HG03025 (cell line): ENCODE results near the gene KIAA0232.

Experiments used
- ATAC-seq: cut with Tn5 transposase; IDR thresholded peaks from one replicate; pipeline ENCODE4 v1.9.1; 2021; ENCODE audit warnings: mild to moderate bottlenecking, moderate library complexity; ENCODE audit not compliant: unreplicated experiment, low FRiP score

Gene KIAA0232

GRCh38 chr4:6840062-6840976 is 57.8 kb downstream of the KIAA0232 start:
- no peak for ATAC-seq

GRCh38 chr4:6845027-6845426 is 62.5 kb downstream of the KIAA0232 start:
- no peak for ATAC-seq

- no peak for ATAC-seq
Observed at GRCh38 chr4:6845574-6845973, 63.0 kb downstream of the KIAA0232 start.

GRCh38 chr4:6847178-6847577 is 64.7 kb downstream of the KIAA0232 start:
- ATAC-seq: no peak

GRCh38 chr4:6848717-6849305 is 66.3 kb downstream of the KIAA0232 start:
- ATAC-seq: no peak

GRCh38 chr4:6849691-6850090 is 67.2 kb downstream of the KIAA0232 start:
- ATAC-seq: no peak

- no peak for ATAC-seq
Observed at GRCh38 chr4:6851431-6851830, 68.9 kb downstream of the KIAA0232 start.

- ATAC-seq: no peak
Observed at GRCh38 chr4:6851962-6852361, 69.4 kb downstream of the KIAA0232 start.

GRCh38 chr4:6852582-6852981 is 70.1 kb downstream of the KIAA0232 start:
- no peak for ATAC-seq

GRCh38 chr4:6854098-6854744 is 71.7 kb downstream of the KIAA0232 start:
- no peak for ATAC-seq

- peak; percentile 92 for ATAC-seq
Observed at GRCh38 chr4:6855692-6856297, 73.3 kb downstream of the KIAA0232 start.

GRCh38 chr4:6856391-6856790 is 73.9 kb downstream of the KIAA0232 start:
- no peak for ATAC-seq

GRCh38 chr4:6857009-6857882 is 74.7 kb downstream of the KIAA0232 start:
- ATAC-seq: no peak

GRCh38 chr4:6858997-6859396 is 76.5 kb downstream of the KIAA0232 start:
- no peak for ATAC-seq

GRCh38 chr4:6859543-6859942 is 77.0 kb downstream of the KIAA0232 start:
- no peak for ATAC-seq

- no peak for ATAC-seq
Observed at GRCh38 chr4:6868386-6868785, 85.9 kb downstream of the KIAA0232 start.

GRCh38 chr4:6869944-6870343 is 87.4 kb downstream of the KIAA0232 start:
- ATAC-seq: no peak

- ATAC-seq: no peak
Observed at GRCh38 chr4:6873291-6873690, 90.8 kb downstream of the KIAA0232 start.

- no peak for ATAC-seq
Observed at GRCh38 chr4:6873792-6874461, 91.4 kb downstream of the KIAA0232 start.

- no peak for ATAC-seq
Observed at GRCh38 chr4:6874981-6875380, 92.5 kb downstream of the KIAA0232 start.
